GM12878 (cell line): ENCODE measurements around the gene KRT14. TPM values are rescaled to one million over a fixed set of nuclear protein-coding genes. Genes with fewer than 3 reads are reported as not detected.

ENCODE experiments used
- ATAC-seq: fragments of 200-7000 bp; cut with Tn5 transposase; 3 replicates; pipeline ENCODE4 v1.9.1; 2020; ENCODE audit warnings: mild to moderate bottlenecking, moderate library complexity
- BruUV-seq: library from RNA; stranded (reverse); fragments of 400-500 nt; replicated peaks from 2 replicates; lab custom pipeline; 2021; lab: Mats Ljungman, UMichigan
- CTCF ChIA-PET: fragments of 300-600 bp; sonication (Branson Sonifier 250); formaldehyde crosslinking; extraction: SDS; loops from one replicate; lab custom pipeline; 2021; ENCODE audit warnings: inconsistent platforms; lab: Yijun Ruan, JAX
- POLR2A ChIA-PET: fragments of 350-600 bp; formaldehyde crosslinking; extraction: SDS; loops from one replicate; lab custom pipeline; 2021; ENCODE audit warnings: inconsistent platforms; lab: Charles Lee
- RAD21 ChIA-PET: fragments of 300-600 bp; sonication (Branson Sonifier 250); formaldehyde crosslinking; loops from one replicate; lab custom pipeline; 2023; ENCODE audit warnings: antibody characterized with exemption; ENCODE audit not compliant: unreplicated experiment; lab: Charles Lee
- SMC1A ChIA-PET: fragments of 300-600 bp; sonication (Branson Sonifier 250); formaldehyde crosslinking; loops from one replicate; lab custom pipeline; 2023; ENCODE audit not compliant: unreplicated experiment, uncharacterized antibody; lab: Charles Lee
- DNase-seq: peaks from one replicate; pipeline ENCODE4 v3.0.0-alpha.2; 2011; ENCODE audit warnings: low read depth, low spot score
- FAIRE-seq: peaks from 3 replicates; lab custom pipeline; 2011; peaks lifted over from hg19 to GRCh38; lab: Jason Lieb, UNC
- H2AFZ ChIP-seq: 2 replicates; pipeline ENCODE4 v1.6.0; 2011; ENCODE audit warnings: low read depth, low read length, control low read depth; ENCODE audit not compliant: control insufficient read depth
- H3K27ac ChIP-seq: 2 replicates; pipeline ENCODE4 v1.5.1; 2011; ENCODE audit warnings: control low read depth; ENCODE audit not compliant: control insufficient read depth, insufficient read depth
- H3K27me3 ChIP-seq, 2 experiments: replicated peaks in 1 of 2; 2 replicates each; pipeline versions ENCODE4 v1.6.0 to v1.6.1; 2011; ENCODE audit warnings: low read length in 1 of 2; ENCODE audit not compliant: control insufficient read depth in 2 of 2, insufficient read depth in 2 of 2
- H3K36me3 ChIP-seq, 2 experiments: 2 replicates each; pipeline ENCODE4 v1.5.1; 2011; ENCODE audit warnings: low read length in 1 of 2; ENCODE audit not compliant: control insufficient read depth in 2 of 2, insufficient read depth in 2 of 2
- H3K4me1 ChIP-seq: 2 replicates; pipeline ENCODE4 v1.6.1; 2011; ENCODE audit warnings: mild to moderate bottlenecking, low read length, moderate library complexity, mixed read lengths; ENCODE audit not compliant: control insufficient read depth, insufficient read depth
- H3K4me2 ChIP-seq: 2 replicates; pipeline ENCODE4 v1.6.0; 2011; ENCODE audit warnings: control low read depth; ENCODE audit not compliant: control insufficient read depth, insufficient read depth
- H3K4me3 ChIP-seq: fragments of 200-600 bp; sonication (generic); 2 replicates; pipeline ENCODE4 v1.5.1; 2016
- H3K79me2 ChIP-seq: 2 replicates; pipeline ENCODE4 v1.6.0; 2011; ENCODE audit warnings: low read length; ENCODE audit not compliant: control insufficient read depth, insufficient read depth
- H3K9ac ChIP-seq: 2 replicates; pipeline ENCODE4 v1.8.0; 2011; ENCODE audit warnings: low read length, control low read depth, mixed read lengths; ENCODE audit not compliant: control insufficient read depth, insufficient read depth
- H3K9me3 ChIP-seq: replicated peaks from 3 replicates; pipeline ENCODE4 v1.5.1; 2011; ENCODE audit warnings: mild to moderate bottlenecking, low read length; ENCODE audit not compliant: control insufficient read depth, insufficient read depth
- H4K20me1 ChIP-seq: 2 replicates; pipeline ENCODE4 v1.6.0; 2011; ENCODE audit not compliant: control insufficient read depth, insufficient read depth
- ATF7 ChIP-seq: fragments of 450-650 bp; IDR thresholded peaks from 2 replicates; pipeline ENCODE4 v1.6.1; 2016; ENCODE audit warnings: low read depth, mild to moderate bottlenecking
- BCLAF1 ChIP-seq: fragments of 450-650 bp; IDR thresholded peaks from 2 replicates; pipeline ENCODE4 v1.6.1; 2017; ENCODE audit warnings: antibody characterized with exemption, mild to moderate bottlenecking, moderate library complexity
- BRCA1 ChIP-seq: IDR thresholded peaks from 2 replicates; pipeline ENCODE4 v1.6.1; 2011; ENCODE audit warnings: low read depth, low read length, improper control_type of control experiment
- CBFB ChIP-seq: IDR thresholded peaks from 2 replicates; pipeline ENCODE4 v1.6.1; 2016; ENCODE audit warnings: antibody characterized with exemption, low read depth
- CHD1 ChIP-seq: IDR thresholded peaks from 2 replicates; pipeline ENCODE4 v1.6.1; 2012; ENCODE audit warnings: low read depth, low read length, improper control_type of control experiment
- CTCF ChIP-seq, 3 experiments: IDR thresholded peaks in 2 of 3; conservative IDR thresholded peaks in 1 of 3; 2 replicates each; pipeline ENCODE4 v1.5.1; 2011; ENCODE audit warnings: low read depth in 3 of 3, low read length in 3 of 3, mild to moderate bottlenecking in 3 of 3, control low read depth in 2 of 3, moderate library complexity in 2 of 3, inconsistent platforms in 1 of 3, mixed read lengths in 1 of 3; ENCODE audit not compliant: control insufficient read depth in 2 of 3, insufficient read depth in 1 of 3; ENCODE audit errors: extremely low read depth in 1 of 3
- EP300 ChIP-seq, 2 experiments: fragments of 150-350 bp in 1 of 2; IDR thresholded peaks; 2 replicates each; pipeline ENCODE4 v1.6.1; 2011 to 2012; ENCODE audit warnings: low read depth in 2 of 2, low read length in 2 of 2, borderline replicate concordance in 1 of 2, improper control_type of control experiment in 1 of 2, inconsistent platforms in 1 of 2; ENCODE audit not compliant: control insufficient read depth in 1 of 2
- RBBP5 ChIP-seq: fragments of 200-600 bp; sonication (generic); conservative IDR thresholded peaks from 2 replicates; pipeline ENCODE4 v1.6.1; 2016
- RCOR1 ChIP-seq: conservative IDR thresholded peaks from 2 replicates; pipeline ENCODE4 v1.6.1; 2012; ENCODE audit warnings: low read depth, low read length, improper control_type of control experiment
- SREBF2 ChIP-seq: IDR thresholded peaks from 2 replicates; pipeline ENCODE4 v1.6.1; 2012; ENCODE audit warnings: mild to moderate bottlenecking, low read length
- YBX1 ChIP-seq: fragments of 450-650 bp; IDR thresholded peaks from 2 replicates; pipeline ENCODE4 v1.6.1; 2016; ENCODE audit warnings: antibody characterized with exemption
- ZBTB4 ChIP-seq: fragments of 450-650 bp; formaldehyde crosslinking; IDR thresholded peaks from 2 replicates; pipeline ENCODE4 v1.4.0; 2022; ENCODE audit warnings: mild to moderate bottlenecking, moderate library complexity
- ZNF24 ChIP-seq: fragments of 450-650 bp; IDR thresholded peaks from 2 replicates; pipeline ENCODE4 v1.6.1; 2017; ENCODE audit warnings: antibody characterized with exemption, mild to moderate bottlenecking
- ZNF622 ChIP-seq: fragments of 450-650 bp; IDR thresholded peaks from 2 replicates; pipeline ENCODE4 v1.6.1; 2017; ENCODE audit warnings: mild to moderate bottlenecking, inconsistent platforms
- WGBS: methylation state at CpG from one replicate; pipeline ENCODE4 v1.1.6; 2016; ENCODE audit warnings: low lambda C conversion rate; ENCODE audit not compliant: insufficient replicate concordance, insufficient coverage; ENCODE audit errors: missing lambda C conversion rate; 5-methylcytosine and 5-hydroxymethylcytosine counted together
- in situ Hi-C: fragments of 300-500 bp; cut with MboI; formaldehyde crosslinking; loops from 9 replicates; pipeline ENCODE4 v1.14.3; 2018; ENCODE audit warnings: mixed read lengths
- intact Hi-C: fragments of 100-400 bp; cut with micrococcal nuclease; formaldehyde crosslinking; loops from one replicate; pipeline ENCODE4 v1.14.2; 2022; ENCODE audit not compliant: unreplicated experiment
- polyA plus RNA-seq, 11 experiments: library from polyadenylated mRNA; depleted of rRNA in 4 of 11; unstranded in 6 of 11; stranded (reverse) in 5 of 11; fragments of >200 nt; fragmentation: Nextera tagmentation in 4 of 11; fragmentation: Illumina TruSeq in 1 of 11; extraction: Ambion mirVana in 4 of 11; extraction: Trizol in 1 of 11; gene quantifications; 1 replicate in 1 of 11; 2 replicates in 10 of 11; pipeline versions ENCODE4 v1.2.1 to v1.2.3, GENCODE V29; 2011 to 2016; ENCODE audit warnings: inconsistent platforms in 2 of 11, missing spikeins in 2 of 11, low read depth in 1 of 11
- total RNA-seq, 4 experiments: library from RNA; depleted of rRNA in 3 of 4; stranded (reverse); fragments of >200 nt in 3 of 4; fragmentation: Illumina TruSeq in 1 of 4; extraction: Trizol in 1 of 4; gene quantifications; 2 replicates each; pipeline versions ENCODE4 v1.2.1 to v1.2.3, GENCODE V29; 2013 to 2021

The KRT14 gene
- total and polyA plus RNA-seq, 10 of the 15 experiments (the other 5 are each of a cell fraction or from before 2014, with no cell fraction given): 1.5 TPM; not detected in 9

GRCh38 chr17:41559548-41559947 lies 27.1 kb downstream of the KRT14 start:
- no peaks in the 10 kb centered on the region for H3K36me3 ChIP-seq
- SMC1A ChIA-PET: interaction anchor here (0.6 to 0.9 kb wide), 2 partner anchors 106 to 163 kb away, joined by 3 read pairs; no protein-coding TSS in a partner anchor
- BruUV-seq: no TSS peak
- H4K20me1 ChIP-seq: no peaks in the 10 kb centered on the region
- H3K9ac ChIP-seq: no peak overlapping the region
- POLR2A ChIA-PET: no interaction called here
- TF ChIP-seq ZNF24: no peak
- no peak for TF ChIP-seq CTCF (IDR thresholded peaks at IDR 0.05 in 2 of 3, conservative IDR thresholded peaks at IDR 0.05 in 1 of 3; ENCODE audit: control insufficient read depth in 2 of 3, extremely low read depth in 1 of 3, insufficient read depth in 1 of 3, low read depth in 3 of 3, low read length in 3 of 3)
- no peak for TF ChIP-seq SREBF2
- no peak for TF ChIP-seq CBFB
- no peak for TF ChIP-seq BRCA1
- no peak for TF ChIP-seq BCLAF1
- no peak for TF ChIP-seq ATF7
- no peak for TF ChIP-seq RBBP5
- no peak for TF ChIP-seq ZNF622
- no peak for TF ChIP-seq CHD1
- no peak for TF ChIP-seq YBX1
- no peak for TF ChIP-seq RCOR1
- TF ChIP-seq ZBTB4 (CRISPR knock-in tag): no peak
- TF ChIP-seq EP300 (IDR thresholded peaks at IDR 0.05; ENCODE audit: borderline replicate concordance in 1 of 2, control insufficient read depth in 1 of 2, low read depth in 2 of 2, low read length in 2 of 2): no peak
- RAD21 ChIA-PET: interaction anchor here (1.6 kb wide), 1 partner anchor 11 kb away, joined by 3 read pairs; no protein-coding TSS in a partner anchor
- intact Hi-C loops: no loop called here
- FAIRE-seq (no peak), ATAC-seq (no peak), DNase-seq (no peak)
- H3K27me3 ChIP-seq: peaks cover 0 to 4% of the 10 kb centered on the region in 2 experiments; a peak in 2 of 4 replicates
- no peak overlapping the region for H3K4me2 ChIP-seq
- CTCF ChIA-PET: interaction anchor here (1.3 to 4.4 kb wide), 3 partner anchors 10 to 89 kb away, joined by 3 to 34 read pairs (median 9); no protein-coding TSS in a partner anchor
- H3K9me3 ChIP-seq: no peaks in the 10 kb centered on the region
- no peak overlapping the region for H2AFZ ChIP-seq
- in situ Hi-C loops: no loop called here
- no peaks in the 10 kb centered on the region for H3K79me2 ChIP-seq
- WGBS: 0% methylated on average over 2 of the region's 2 CpGs
- H3K4me1 ChIP-seq: no peaks in the 10 kb centered on the region
- H3K27ac ChIP-seq: no peak overlapping the region
- H3K4me3 ChIP-seq: no peak overlapping the region
